Cardiac muscle cell (in vitro differentiated cells and primary cell): ENCODE results near the gene FSIP1. TPM values are rescaled to one million over a fixed set of nuclear protein-coding genes. Genes with fewer than 3 reads are reported as not detected.
A peak's percentile ranks its signal among the peaks of the same experiment; 100 is the strongest.

Experiments
- DNase-seq, 2 donors: peaks; one replicate each; pipeline versions ENCODE4 v3.0.0 to v3.0.0-alpha.2; 2010 to 2017; ENCODE audit warnings: low read depth in 1 of 2, low spot score in 1 of 2
- H3K27ac ChIP-seq: fragments of 200-600 bp; sonication (generic); 2 replicates; pipeline ENCODE4 v1.5.1; 2016
- H3K27me3 ChIP-seq: fragments of 200-600 bp; sonication (generic); 2 replicates; pipeline ENCODE4 v1.6.0; 2016; ENCODE audit warnings: control low read depth
- H3K36me3 ChIP-seq: fragments of 200-600 bp; sonication (generic); 2 replicates; pipeline ENCODE4 v1.5.1; 2016; ENCODE audit warnings: control low read depth
- H3K4me1 ChIP-seq: fragments of 200-600 bp; sonication (generic); 2 replicates; pipeline ENCODE4 v1.8.1; 2017; ENCODE audit warnings: low read depth, mild to moderate bottlenecking, mixed run types
- H3K4me3 ChIP-seq: fragments of 200-600 bp; sonication (generic); 2 replicates; pipeline ENCODE4 v1.5.1; 2016; ENCODE audit warnings: mild to moderate bottlenecking
- H3K9me3 ChIP-seq: fragments of 200-600 bp; sonication (generic); 2 replicates; pipeline ENCODE4 v1.5.1; 2017; ENCODE audit warnings: low read depth, mild to moderate bottlenecking, control low read depth
- polyA plus RNA-seq: library from polyadenylated mRNA; unstranded; fragments of >200 nt; fragmentation: Nextera tagmentation; extraction: Ambion mirVana; gene quantifications from 2 replicates; pipeline ENCODE4 v1.2.1, GENCODE V29; 2016
- total RNA-seq: library from RNA; depleted of rRNA; stranded (reverse); fragments of >200 nt; gene quantifications from 2 replicates; pipeline ENCODE4 v1.2.3, GENCODE V29; 2016
- TF ChIP-seq, protein P1 (sequence below): IDR thresholded peaks from 2 replicates; pipeline ENCODE4 v1.5.1; 2012; ENCODE audit warnings: low read depth, mild to moderate bottlenecking, low read length

FSIP1 gene
- total and polyA plus RNA-seq, 2 experiments from 2014 or later: 0.15 to 0.33 TPM

DNA sequence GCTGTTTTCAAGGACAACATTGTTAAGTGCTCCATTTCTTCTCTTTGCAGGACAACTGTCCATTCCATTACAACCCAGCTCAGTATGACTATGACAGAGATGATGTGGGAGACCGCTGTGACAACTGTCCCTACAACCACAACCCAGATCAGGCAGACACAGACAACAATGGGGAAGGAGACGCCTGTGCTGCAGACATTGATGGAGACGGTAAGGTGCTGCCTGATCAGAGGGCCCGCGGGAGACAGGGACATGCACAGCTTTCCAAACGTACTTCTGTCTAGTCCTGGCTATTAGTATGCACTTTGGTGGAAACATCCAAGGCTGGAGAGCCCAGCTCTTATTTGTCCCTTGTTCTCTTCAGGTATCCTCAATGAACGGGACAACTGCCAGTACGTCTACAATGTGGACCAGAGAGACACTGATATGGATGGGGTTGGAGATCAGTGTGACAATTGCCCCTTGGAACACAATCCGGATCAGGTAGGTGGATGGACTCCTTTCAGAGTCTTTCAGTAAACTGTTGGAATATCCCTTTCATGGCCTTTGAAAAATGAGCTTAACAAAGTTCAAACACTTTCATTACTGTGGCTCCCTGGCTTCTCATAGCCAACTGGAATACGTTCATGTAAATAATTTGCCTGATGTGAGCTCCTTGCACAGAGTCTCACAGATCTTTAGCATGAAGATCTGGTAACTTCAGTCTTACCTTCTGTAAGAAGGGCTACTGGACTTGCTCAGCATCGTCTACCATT, 191.3 kb downstream of the FSIP1 start:
- DNase-seq: peak in 1 of 2 donors; percentile 37
- Histone ChIP-seq H3K27ac (no peak overlapping the region), H3K4me1 (no peaks in the 10 kb centered on the region), H3K27me3 (no peaks in the 10 kb centered on the region), H3K36me3 (peaks cover 98% of the 10 kb centered on the region), H3K9me3 (no peaks in the 10 kb centered on the region), H3K4me3 (no peak overlapping the region)
- TF ChIP-seq, protein P1, sequence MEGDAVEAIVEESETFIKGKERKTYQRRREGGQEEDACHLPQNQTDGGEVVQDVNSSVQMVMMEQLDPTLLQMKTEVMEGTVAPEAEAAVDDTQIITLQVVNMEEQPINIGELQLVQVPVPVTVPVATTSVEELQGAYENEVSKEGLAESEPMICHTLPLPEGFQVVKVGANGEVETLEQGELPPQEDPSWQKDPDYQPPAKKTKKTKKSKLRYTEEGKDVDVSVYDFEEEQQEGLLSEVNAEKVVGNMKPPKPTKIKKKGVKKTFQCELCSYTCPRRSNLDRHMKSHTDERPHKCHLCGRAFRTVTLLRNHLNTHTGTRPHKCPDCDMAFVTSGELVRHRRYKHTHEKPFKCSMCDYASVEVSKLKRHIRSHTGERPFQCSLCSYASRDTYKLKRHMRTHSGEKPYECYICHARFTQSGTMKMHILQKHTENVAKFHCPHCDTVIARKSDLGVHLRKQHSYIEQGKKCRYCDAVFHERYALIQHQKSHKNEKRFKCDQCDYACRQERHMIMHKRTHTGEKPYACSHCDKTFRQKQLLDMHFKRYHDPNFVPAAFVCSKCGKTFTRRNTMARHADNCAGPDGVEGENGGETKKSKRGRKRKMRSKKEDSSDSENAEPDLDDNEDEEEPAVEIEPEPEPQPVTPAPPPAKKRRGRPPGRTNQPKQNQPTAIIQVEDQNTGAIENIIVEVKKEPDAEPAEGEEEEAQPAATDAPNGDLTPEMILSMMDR: no peak

DNA sequence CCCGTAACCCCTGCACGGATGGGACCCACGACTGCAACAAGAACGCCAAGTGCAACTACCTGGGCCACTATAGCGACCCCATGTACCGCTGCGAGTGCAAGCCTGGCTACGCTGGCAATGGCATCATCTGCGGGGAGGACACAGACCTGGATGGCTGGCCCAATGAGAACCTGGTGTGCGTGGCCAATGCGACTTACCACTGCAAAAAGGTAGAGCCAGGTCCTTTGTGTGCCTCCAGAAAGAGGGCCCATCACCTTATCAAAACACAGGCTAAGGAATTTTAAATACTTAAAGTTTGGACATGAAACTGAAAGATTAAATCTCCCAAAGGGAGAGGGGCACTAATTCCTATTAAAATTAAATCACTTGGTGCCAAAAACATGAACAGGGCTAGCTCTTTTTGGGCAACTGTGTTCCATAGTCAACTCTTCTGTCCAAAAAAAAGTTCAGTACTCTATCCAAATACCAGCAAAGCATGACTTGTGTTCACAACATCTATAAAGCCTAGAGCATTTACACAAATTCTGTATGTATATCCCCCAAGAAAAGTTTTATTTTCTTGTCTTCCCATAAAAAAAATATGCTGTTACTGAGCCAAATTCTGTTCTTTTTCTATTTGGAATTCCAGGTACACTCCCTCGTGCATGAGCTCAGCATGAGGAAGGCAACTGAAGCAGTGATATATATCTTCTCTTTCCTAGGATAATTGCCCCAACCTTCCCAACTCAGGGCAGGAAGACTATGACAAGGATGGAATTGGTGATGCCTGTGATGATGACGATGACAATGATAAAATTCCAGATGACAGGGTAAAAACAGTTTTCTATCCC, 192.6 kb downstream of the FSIP1 start:
- TF ChIP-seq, protein P1: no peak
- no peak overlapping the region for H3K4me3 ChIP-seq
- H3K27me3 ChIP-seq: no peaks in the 10 kb centered on the region
- H3K27ac ChIP-seq: no peak overlapping the region
- no peaks in the 10 kb centered on the region for H3K9me3 ChIP-seq
- H3K36me3 ChIP-seq: peaks cover 92% of the 10 kb centered on the region
- no peaks in the 10 kb centered on the region for H3K4me1 ChIP-seq
- DNase-seq: peak in 1 of 2 donors; percentile 29

DNA sequence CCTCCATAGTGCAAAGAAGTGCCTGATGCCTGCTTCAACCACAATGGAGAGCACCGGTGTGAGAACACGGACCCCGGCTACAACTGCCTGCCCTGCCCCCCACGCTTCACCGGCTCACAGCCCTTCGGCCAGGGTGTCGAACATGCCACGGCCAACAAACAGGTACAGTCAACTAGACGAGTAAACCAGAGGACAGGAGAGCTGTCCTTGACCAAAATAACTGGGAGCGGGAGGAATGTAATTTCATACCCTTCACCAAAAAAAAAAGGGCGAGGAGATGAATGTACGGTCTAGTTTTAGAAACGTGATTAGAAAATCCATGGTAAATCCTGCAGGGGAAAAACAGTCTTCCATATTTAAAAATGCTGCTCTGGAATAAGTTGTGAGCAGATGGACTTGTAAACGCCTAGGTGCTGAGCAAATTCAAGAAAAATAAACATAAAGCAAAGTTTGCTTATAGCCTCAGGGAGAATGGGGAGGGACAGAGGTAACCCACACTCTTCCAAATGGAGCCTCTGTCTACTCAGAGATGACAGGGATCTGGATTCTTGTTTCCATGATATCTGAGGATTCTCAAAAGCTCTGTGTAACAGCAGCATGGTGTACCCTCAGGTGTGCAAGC, 193.3 kb downstream of the FSIP1 start:
- no peaks in the 10 kb centered on the region for H3K27me3 ChIP-seq
- DNase-seq: peak in 1 of 2 donors; percentile 40
- no peak overlapping the region for H3K4me3 ChIP-seq
- TF ChIP-seq, protein P1: no peak
- H3K4me1 ChIP-seq: no peaks in the 10 kb centered on the region
- H3K9me3 ChIP-seq: no peaks in the 10 kb centered on the region
- peaks cover 92% of the 10 kb centered on the region for H3K36me3 ChIP-seq
- no peak overlapping the region for H3K27ac ChIP-seq

DNA sequence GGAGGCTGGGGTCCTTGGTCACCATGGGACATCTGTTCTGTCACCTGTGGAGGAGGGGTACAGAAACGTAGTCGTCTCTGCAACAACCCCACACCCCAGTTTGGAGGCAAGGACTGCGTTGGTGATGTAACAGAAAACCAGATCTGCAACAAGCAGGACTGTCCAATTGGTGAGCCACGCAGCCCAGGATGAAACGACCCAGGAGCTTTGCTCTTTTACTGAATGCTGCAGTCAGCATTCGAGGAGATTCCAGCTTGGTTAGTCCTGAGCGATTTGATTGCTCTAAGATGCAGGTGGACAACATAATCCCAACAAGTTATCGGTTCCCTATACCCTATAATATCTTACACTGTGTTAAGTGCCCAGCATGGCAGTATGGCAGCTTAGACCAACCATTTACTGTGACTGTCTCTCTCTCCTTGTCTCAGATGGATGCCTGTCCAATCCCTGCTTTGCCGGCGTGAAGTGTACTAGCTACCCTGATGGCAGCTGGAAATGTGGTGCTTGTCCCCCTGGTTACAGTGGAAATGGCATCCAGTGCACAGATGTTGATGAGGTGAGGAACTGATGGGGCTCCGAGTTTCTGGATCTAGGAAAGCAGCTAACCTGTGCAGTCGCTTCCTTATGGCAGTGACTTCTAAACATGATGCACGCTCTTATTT, 194.0 kb downstream of the FSIP1 start:
- Histone ChIP-seq H3K27me3 (no peaks in the 10 kb centered on the region), H3K4me3 (no peak overlapping the region), H3K9me3 (no peaks in the 10 kb centered on the region), H3K4me1 (no peaks in the 10 kb centered on the region), H3K36me3 (peaks cover 87% of the 10 kb centered on the region), H3K27ac (no peak overlapping the region)
- TF ChIP-seq, protein P1: no peak
- DNase-seq: peak in 1 of 2 donors; percentile 43
